HG02610 (cell line): ENCODE data around the gene BAG3.

ENCODE experiments used
- ATAC-seq: cut with Tn5 transposase; IDR thresholded peaks from one replicate; pipeline ENCODE4 v1.9.1; 2021; ENCODE audit warnings: mild to moderate bottlenecking, moderate library complexity; ENCODE audit not compliant: unreplicated experiment

BAG3 gene

GRCh38 chr10:119665901-119666708 lies 14.9 kb downstream of the BAG3 start:
- ATAC-seq, result no peak

GRCh38 chr10:119666709-119667004 lies 15.5 kb downstream of the BAG3 start:
- ATAC-seq, result no peak

- ATAC-seq, result no peak
These were observed 16.6 kb downstream of the BAG3 start for GRCh38 chr10:119667562-119668328.

- no peak for ATAC-seq
These were observed 17.3 kb downstream of the BAG3 start for GRCh38 chr10:119668461-119668860.

- no peak for ATAC-seq
These were observed 18.2 kb downstream of the BAG3 start for GRCh38 chr10:119669331-119669730.

GRCh38 chr10:119669975-119670640 lies 18.9 kb downstream of the BAG3 start:
- ATAC-seq, result no peak

- no peak for ATAC-seq
These were observed 19.5 kb downstream of the BAG3 start for GRCh38 chr10:119670717-119671116.

GRCh38 chr10:119671381-119671780 lies 20.2 kb downstream of the BAG3 start:
- ATAC-seq, result no peak

GRCh38 chr10:119672291-119672690 lies 21.1 kb downstream of the BAG3 start:
- no peak for ATAC-seq

GRCh38 chr10:119673271-119673670 lies 22.1 kb downstream of the BAG3 start:
- ATAC-seq, result no peak

GRCh38 chr10:119675483-119676170 lies 24.4 kb downstream of the BAG3 start:
- no peak for ATAC-seq

- ATAC-seq, result no peak
These were observed 25.9 kb downstream of the BAG3 start for GRCh38 chr10:119677126-119677525.

GRCh38 chr10:119677904-119678755 lies 26.9 kb downstream of the BAG3 start:
- ATAC-seq, result no peak

- ATAC-seq, result no peak
These were observed 28.3 kb downstream of the BAG3 start for GRCh38 chr10:119679480-119679829.

GRCh38 chr10:119680050-119680449 lies 28.9 kb downstream of the BAG3 start:
- ATAC-seq, result no peak

- no peak for ATAC-seq
These were observed 29.5 kb downstream of the BAG3 start for GRCh38 chr10:119680650-119681081.

- ATAC-seq, result peak; percentile 76
These were observed 35.4 kb downstream of the BAG3 start for GRCh38 chr10:119686465-119687191.

GRCh38 chr10:119687192-119688032 lies 36.2 kb downstream of the BAG3 start:
- ATAC-seq, result no peak

- no peak for ATAC-seq
These were observed 36.9 kb downstream of the BAG3 start for GRCh38 chr10:119688033-119688508.
